ENCODE results near the gene SAP30L.
A peak's percentile ranks its signal among the peaks of the same experiment; 100 is the strongest.

Gene SAP30L

GRCh38 chr5:154477382-154478223 lies 31.8 kb downstream of the SAP30L start:
- peaks cover 94% of the 10 kb centered on the region for H3K27me3 ChIP-seq (ENCODE audit: insufficient read depth, insufficient read length)
- no peaks in the 10 kb centered on the region for H3K9me3 ChIP-seq (ENCODE audit: insufficient read depth, low read length)
- TF ChIP-seq SUZ12 (IDR thresholded peaks at IDR 0.05; ENCODE audit: extremely low read depth, insufficient read depth, insufficient read length) = no peak
- TF ChIP-seq YY1 (IDR thresholded peaks at IDR 0.05; ENCODE audit: insufficient read depth, insufficient read length) = no peak
- TF ChIP-seq ZNF274 (IDR thresholded peaks at IDR 0.05; ENCODE audit: low read depth, low read length) = no peak
- peak overlapping the region; percentile 79 for H3K9ac ChIP-seq (ENCODE audit: insufficient read length, low read depth)
- peaks cover 12% of the 10 kb centered on the region for H3K4me1 ChIP-seq (ENCODE audit: insufficient read depth, insufficient read length)
- peaks cover 12% of the 10 kb centered on the region for H3K36me3 ChIP-seq (ENCODE audit: insufficient read depth, insufficient read length, low read length)
- H3K4me3 ChIP-seq (ENCODE audit: insufficient read length, low read depth) = peak overlapping the region; percentile 58
- DNase-seq (ENCODE audit: low read depth, low spot score) = no peak

- no peak for TF ChIP-seq SUZ12 (IDR thresholded peaks at IDR 0.05; ENCODE audit: extremely low read depth, insufficient read depth, insufficient read length)
- Histone ChIP-seq H3K4me3 (ENCODE audit: insufficient read length, low read depth) (peak within 1 kb of the TSS; percentile 58), H3K4me1 (ENCODE audit: insufficient read depth, insufficient read length) (peaks cover 12% of the 10 kb centered on the region), H3K36me3 (ENCODE audit: insufficient read depth, insufficient read length, low read length) (peaks cover 12% of the 10 kb centered on the region), H3K27me3 (ENCODE audit: insufficient read depth, insufficient read length) (peaks cover 94% of the 10 kb centered on the region), H3K9ac (ENCODE audit: insufficient read length, low read depth) (peak within 1 kb of the TSS; percentile 79), H3K9me3 (ENCODE audit: insufficient read depth, low read length) (no peaks in the 10 kb centered on the region)
- DNase-seq (ENCODE audit: low read depth, low spot score) = peak; percentile 67
Measured at GRCh38 chr5:154478224-154478565, 32.4 kb downstream of the SAP30L start, which contains the start of gene HAND1. HAND1 (minus strand) TSS chr5:154478227; CDS start chr5:154478008, 219 bp downstream.

GRCh38 chr5:154478752-154479159 lies 33.0 kb downstream of the SAP30L start:
- no peak for DNase-seq (ENCODE audit: low read depth, low spot score)
- Histone ChIP-seq H3K36me3 (ENCODE audit: insufficient read depth, insufficient read length, low read length) (peaks cover 12% of the 10 kb centered on the region), H3K9me3 (ENCODE audit: insufficient read depth, low read length) (no peaks in the 10 kb centered on the region), H3K9ac (ENCODE audit: insufficient read length, low read depth) (peak overlapping the region; percentile 71), H3K4me1 (ENCODE audit: insufficient read depth, insufficient read length) (peaks cover 12% of the 10 kb centered on the region), H3K4me3 (ENCODE audit: insufficient read length, low read depth) (peak overlapping the region; percentile 36), H3K27me3 (ENCODE audit: insufficient read depth, insufficient read length) (peaks cover 94% of the 10 kb centered on the region)
- TF ChIP-seq SUZ12 (IDR thresholded peaks at IDR 0.05; ENCODE audit: extremely low read depth, insufficient read depth, insufficient read length) (peak; percentile 56), ZNF274 (IDR thresholded peaks at IDR 0.05; ENCODE audit: low read depth, low read length) (no peak)

- H3K9ac ChIP-seq (ENCODE audit: insufficient read length, low read depth) = peak overlapping the region; percentile 71
- H3K4me3 ChIP-seq (ENCODE audit: insufficient read length, low read depth) = peak overlapping the region; percentile 36
- H3K36me3 ChIP-seq (ENCODE audit: insufficient read depth, insufficient read length, low read length) = peaks cover 12% of the 10 kb centered on the region
- H3K27me3 ChIP-seq (ENCODE audit: insufficient read depth, insufficient read length) = peaks cover 94% of the 10 kb centered on the region
- TF ChIP-seq SUZ12 (IDR thresholded peaks at IDR 0.05; ENCODE audit: extremely low read depth, insufficient read depth, insufficient read length) (no peak), ZNF274 (IDR thresholded peaks at IDR 0.05; ENCODE audit: low read depth, low read length) (no peak), YY1 (IDR thresholded peaks at IDR 0.05; ENCODE audit: insufficient read depth, insufficient read length) (no peak)
- H3K4me1 ChIP-seq (ENCODE audit: insufficient read depth, insufficient read length) = peaks cover 10% of the 10 kb centered on the region
- no peak for DNase-seq (ENCODE audit: low read depth, low spot score)
- no peaks in the 10 kb centered on the region for H3K9me3 ChIP-seq (ENCODE audit: insufficient read depth, low read length)
Measured at GRCh38 chr5:154479160-154479943, 33.6 kb downstream of the SAP30L start.

GRCh38 chr5:154479944-154480750 lies 34.4 kb downstream of the SAP30L start:
- Histone ChIP-seq H3K9ac (ENCODE audit: insufficient read length, low read depth) (no peak overlapping the region), H3K27me3 (ENCODE audit: insufficient read depth, insufficient read length) (peaks cover 94% of the 10 kb centered on the region), H3K4me3 (ENCODE audit: insufficient read length, low read depth) (peak overlapping the region; percentile 11), H3K9me3 (ENCODE audit: insufficient read depth, low read length) (no peaks in the 10 kb centered on the region), H3K36me3 (ENCODE audit: insufficient read depth, insufficient read length, low read length) (peaks cover 8% of the 10 kb centered on the region), H3K4me1 (ENCODE audit: insufficient read depth, insufficient read length) (peaks cover 12% of the 10 kb centered on the region)
- DNase-seq (ENCODE audit: low read depth, low spot score) = no peak
- peak; percentile 45 for TF ChIP-seq SUZ12 (IDR thresholded peaks at IDR 0.05; ENCODE audit: extremely low read depth, insufficient read depth, insufficient read length)
- no peak for TF ChIP-seq YY1 (IDR thresholded peaks at IDR 0.05; ENCODE audit: insufficient read depth, insufficient read length)

GRCh38 chr5:154480847-154481246 lies 35.0 kb downstream of the SAP30L start:
- Histone ChIP-seq H3K9ac (ENCODE audit: insufficient read length, low read depth) (no peak overlapping the region), H3K9me3 (ENCODE audit: insufficient read depth, low read length) (no peaks in the 10 kb centered on the region), H3K4me1 (ENCODE audit: insufficient read depth, insufficient read length) (peaks cover 12% of the 10 kb centered on the region), H3K36me3 (ENCODE audit: insufficient read depth, insufficient read length, low read length) (peaks cover 5% of the 10 kb centered on the region), H3K27me3 (ENCODE audit: insufficient read depth, insufficient read length) (peaks cover 94% of the 10 kb centered on the region), H3K4me3 (ENCODE audit: insufficient read length, low read depth) (no peak overlapping the region)
- no peak for DNase-seq (ENCODE audit: low read depth, low spot score)
- TF ChIP-seq ZNF274 (IDR thresholded peaks at IDR 0.05; ENCODE audit: low read depth, low read length) = no peak

Measured in NT2/D1 (cell line).